ENCODE data around the gene SLC6A6.

The SLC6A6 gene

GRCh38 chr3:14429237-14429636 is 26.8 kb downstream of the SLC6A6 start:
- H3K4me3 ChIP-seq (ENCODE audit: control insufficient read depth, low read depth, low read length) = no peak overlapping the region
- DNase-seq (ENCODE audit: low read depth) = no peak
- no peak for TF ChIP-seq CTCF (conservative IDR thresholded peaks at IDR 0.05; ENCODE audit: control insufficient read depth, insufficient read depth, low read depth, low read length)

DNA sequence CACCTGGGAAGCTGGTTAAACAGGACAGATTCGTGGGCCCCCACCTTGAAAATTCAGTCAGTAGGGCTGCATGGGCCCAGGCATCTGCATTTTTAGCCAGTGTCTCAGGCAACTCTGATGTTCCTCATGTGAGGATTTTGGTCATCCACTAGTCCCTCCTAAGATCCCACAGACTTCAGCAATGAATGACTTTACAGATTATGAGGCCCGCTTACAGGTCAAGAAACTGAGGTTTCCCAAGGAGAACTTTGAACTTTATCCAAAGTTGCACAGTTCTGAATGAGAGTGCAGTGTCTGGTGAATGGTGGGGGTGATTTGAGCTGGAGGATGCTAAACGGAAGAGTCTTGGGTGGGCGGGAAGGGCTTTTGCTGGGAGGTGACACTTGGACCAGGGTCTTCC is 27.2 kb downstream of the SLC6A6 start:
- DNase-seq (ENCODE audit: low read depth) = no peak
- no peak for TF ChIP-seq CTCF (conservative IDR thresholded peaks at IDR 0.05; ENCODE audit: control insufficient read depth, insufficient read depth, low read depth, low read length)
- no peak overlapping the region for H3K4me3 ChIP-seq (ENCODE audit: control insufficient read depth, low read depth, low read length)

GRCh38 chr3:14430053-14430452 is 27.6 kb downstream of the SLC6A6 start:
- no peak overlapping the region for H3K4me3 ChIP-seq (ENCODE audit: control insufficient read depth, low read depth, low read length)

GRCh38 chr3:14430706-14431451 is 28.5 kb downstream of the SLC6A6 start:
- TF ChIP-seq CTCF (conservative IDR thresholded peaks at IDR 0.05; ENCODE audit: control insufficient read depth, insufficient read depth, low read depth, low read length) = no peak
- no peak overlapping the region for H3K4me3 ChIP-seq (ENCODE audit: control insufficient read depth, low read depth, low read length)
- DNase-seq (ENCODE audit: low read depth) = no peak

More at GRCh38 chr3:14430053-14430452, 27.6 kb downstream of the SLC6A6 start:
- DNase-seq (ENCODE audit: low read depth) = no peak
- no peak for TF ChIP-seq CTCF (conservative IDR thresholded peaks at IDR 0.05; ENCODE audit: control insufficient read depth, insufficient read depth, low read depth, low read length)

DNA sequence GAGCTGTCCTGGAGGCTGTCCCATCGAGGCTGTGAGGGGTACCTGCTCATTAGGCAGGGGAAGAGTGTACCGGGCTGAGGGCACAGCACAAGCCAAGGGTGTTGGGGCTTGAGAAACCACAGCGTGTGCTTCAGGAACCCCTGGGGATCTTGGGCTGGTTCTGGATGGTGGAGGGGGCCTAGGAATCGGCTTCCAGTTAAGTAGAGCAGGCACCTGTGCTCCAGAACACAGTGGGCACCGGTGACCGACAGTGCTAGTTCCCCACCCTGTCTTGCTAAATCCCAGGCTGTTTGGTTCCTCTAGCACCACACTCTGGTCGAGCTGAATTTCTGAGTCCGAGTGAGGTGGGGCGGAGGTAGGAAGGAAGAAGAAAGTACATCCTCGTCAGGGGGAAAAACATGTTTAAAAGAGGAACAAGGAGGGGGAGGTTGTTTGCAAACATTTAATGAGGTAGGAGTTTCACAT is 29.1 kb downstream of the SLC6A6 start:
- no peak for DNase-seq (ENCODE audit: low read depth)
- no peak for TF ChIP-seq CTCF (conservative IDR thresholded peaks at IDR 0.05; ENCODE audit: control insufficient read depth, insufficient read depth, low read depth, low read length)
- no peak overlapping the region for H3K4me3 ChIP-seq (ENCODE audit: control insufficient read depth, low read depth, low read length)

DNA sequence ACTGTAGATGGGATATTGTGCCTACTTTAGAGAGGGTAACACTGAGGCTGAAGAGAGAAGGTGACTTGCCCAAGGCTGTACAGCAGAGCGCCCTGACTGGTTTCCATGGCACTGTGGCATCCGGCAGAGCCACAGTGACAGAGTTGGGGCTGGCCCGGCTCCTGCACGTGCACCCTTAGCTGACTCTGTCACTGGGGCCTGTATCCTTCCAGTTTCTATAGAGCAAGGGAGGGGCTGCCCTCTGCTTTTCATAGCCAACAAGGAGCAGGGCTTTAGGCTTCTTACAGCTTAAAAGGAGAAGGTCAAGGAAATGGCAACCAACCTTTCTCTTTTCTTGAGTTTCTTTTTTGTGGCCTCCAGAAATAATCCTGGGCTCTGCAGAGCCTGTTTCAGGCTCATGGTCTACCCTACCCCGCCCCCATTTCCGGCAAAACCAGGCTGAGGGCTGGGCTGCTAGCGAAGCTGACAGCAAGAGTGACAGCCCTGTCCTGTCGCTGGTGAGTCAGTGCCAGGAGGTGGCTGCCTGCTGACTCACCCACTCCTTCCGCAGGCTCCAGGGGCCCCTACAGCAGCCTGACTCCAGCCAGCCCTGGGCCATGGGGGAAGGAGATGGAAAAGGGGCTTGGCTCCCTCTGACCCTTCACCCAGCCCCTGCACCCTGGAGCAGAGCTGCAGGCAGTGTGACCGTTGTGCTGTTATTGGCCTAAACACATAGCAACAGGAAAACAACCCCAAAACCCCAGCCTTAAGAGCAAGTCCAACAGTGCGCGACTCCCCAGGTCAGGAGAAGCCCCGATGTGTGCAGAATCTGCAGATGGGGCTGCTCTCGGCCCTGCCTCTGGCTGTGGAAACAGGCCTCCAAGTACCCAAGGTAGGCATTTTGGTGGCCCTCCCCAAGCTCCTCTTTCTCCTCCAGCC is 29.8 kb downstream of the SLC6A6 start:
- no peak for TF ChIP-seq CTCF (conservative IDR thresholded peaks at IDR 0.05; ENCODE audit: control insufficient read depth, insufficient read depth, low read depth, low read length)
- H3K4me3 ChIP-seq (ENCODE audit: control insufficient read depth, low read depth, low read length) = no peak overlapping the region
- DNase-seq (ENCODE audit: low read depth) = peak; percentile 69

Measured in fibroblast of mammary gland (primary cell).